ENCODE measurements around the gene CARD18.
"Not testable (repeated sequence)": the region's sequence is repeated elsewhere in the genome, so short reads cannot be mapped to it uniquely, and the experiment has no call there.

Gene CARD18

GRCh38 chr11:105132716-105133511 lies 6.7 kb downstream of the CARD18 start:
- DNase-seq, result no peak

- no peak for DNase-seq
Measured at GRCh38 chr11:105130189-105130813, 9.3 kb downstream of the CARD18 start.

GRCh38 chr11:105124756-105125155 lies 14.8 kb downstream of the CARD18 start:
- DNase-seq, result no peak

GRCh38 chr11:105111145-105111944 lies 28.2 kb downstream of the CARD18 start:
- no peak for DNase-seq

- DNase-seq, result no peak
Measured at GRCh38 chr11:105110688-105111030, 28.9 kb downstream of the CARD18 start.

- no peak for DNase-seq
Measured at GRCh38 chr11:105109855-105110687, 29.5 kb downstream of the CARD18 start.

- DNase-seq, result no peak
Measured at GRCh38 chr11:105109321-105109720, 30.2 kb downstream of the CARD18 start.

GRCh38 chr11:105108247-105108646 lies 31.3 kb downstream of the CARD18 start:
- no peak for DNase-seq

GRCh38 chr11:105107226-105107825 lies 32.2 kb downstream of the CARD18 start:
- peak in 2 of 5 experiments; percentile 7 to 66 for DNase-seq

- DNase-seq, result no peak
Measured at GRCh38 chr11:105106140-105106539, 33.4 kb downstream of the CARD18 start.

- no peak for DNase-seq
Measured at GRCh38 chr11:105104292-105104691, 35.3 kb downstream of the CARD18 start.

GRCh38 chr11:105103336-105103735 lies 36.2 kb downstream of the CARD18 start:
- DNase-seq, result no peak

GRCh38 chr11:105102079-105102581 lies 37.4 kb downstream of the CARD18 start:
- DNase-seq, result not testable (repeated sequence)

- peak in 1 of 5 experiments; percentile 61 for DNase-seq
Measured at GRCh38 chr11:105100981-105101630, 38.5 kb downstream of the CARD18 start.

- DNase-seq, result peak in 2 of 5 experiments; percentile 4 to 83
Measured at GRCh38 chr11:105100206-105100605, 39.4 kb downstream of the CARD18 start.

- DNase-seq, result peak in 1 of 5 experiments; percentile 20
Measured at GRCh38 chr11:105099594-105099993, 40.0 kb downstream of the CARD18 start.

- no peak for DNase-seq
Measured at GRCh38 chr11:105092256-105093239, 47.0 kb downstream of the CARD18 start.

All from T-helper 2 cell (primary cell).